ENCODE results near the gene GSE1. TPM values are rescaled to one million over a fixed set of nuclear protein-coding genes. Genes with fewer than 3 reads are reported as not detected.
"Not testable (repeated sequence)": the region's sequence is repeated elsewhere in the genome, so short reads cannot be mapped to it uniquely, and the experiment has no call there.

The GSE1 gene
- total RNA-seq, 8 experiments from 2014 or later = 13.0 to 63.2 (median 38.5) TPM

DNA sequence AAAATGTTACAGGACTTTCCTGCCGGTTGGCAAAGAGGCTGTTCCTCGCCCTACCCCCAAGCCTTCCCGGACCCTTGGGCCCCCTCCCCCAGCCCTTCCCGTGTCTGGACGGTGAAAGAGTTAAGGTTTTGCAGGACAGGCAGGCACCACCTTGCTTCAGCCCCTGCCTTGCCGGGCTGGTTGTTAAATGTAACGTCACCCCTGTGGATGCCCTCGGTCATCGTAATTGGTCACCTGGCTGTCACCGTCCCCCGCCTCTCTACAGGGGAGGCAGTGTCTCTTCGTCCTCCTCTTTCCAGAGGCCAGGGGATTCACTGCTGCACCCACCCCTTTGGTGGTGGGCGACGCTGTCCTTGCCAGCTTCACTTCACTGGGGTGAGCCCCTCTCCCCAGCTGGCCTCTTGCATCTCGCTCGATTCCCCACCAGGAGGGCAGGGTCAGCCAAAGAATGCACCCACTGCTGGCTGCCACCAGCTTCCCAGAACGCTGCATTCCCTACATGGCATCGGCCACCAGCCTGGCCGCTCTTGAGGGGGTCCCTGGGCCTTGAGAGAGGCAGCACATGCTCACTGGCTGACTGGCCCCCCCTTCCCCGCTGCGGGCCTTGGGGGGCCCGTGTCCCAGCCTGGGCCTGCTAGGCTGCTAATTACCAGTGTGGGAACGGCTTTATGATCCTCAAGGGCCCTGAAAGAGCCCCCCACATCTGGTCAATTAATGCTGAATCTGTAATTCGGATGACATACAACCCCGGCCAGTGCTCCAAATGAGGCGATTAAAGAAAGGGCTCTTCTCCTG lies 25.2 kb upstream of the GSE1 start:
- peak in 5 of 8 experiments; percentile 32 to 63 (median 42) for ATAC-seq (replicated peaks in 6 of 8)
- 17 to 90% (median 78%) methylated on average over 1 to 11 of the region's 26 CpGs; no CpG with 5 or more reads in 4 of the 10 experiments for WGBS, 10 experiments
- Histone ChIP-seq H3K27ac (peak overlapping the region; percentile 86 to 95), H3K4me1 (replicated peaks in 1 of 2) (peaks cover 86 to 87% of the 10 kb centered on the region in 2 donors), H3K4me3 (peak overlapping the region in 2 of 5 donors; percentile 2 to 3)
- in situ Hi-C loops (cut with MboI; ENCODE audit: low pct_unique_long_range_greater_than_20kb in 2 of 9, low sequenced_read_pairs in 9 of 9, unreplicated experiment in 9 of 9) = loop anchor here in 1 of 9 experiments (25.0 kb wide), 1 partner anchor 301 kb away; no protein-coding TSS in a partner anchor

DNA sequence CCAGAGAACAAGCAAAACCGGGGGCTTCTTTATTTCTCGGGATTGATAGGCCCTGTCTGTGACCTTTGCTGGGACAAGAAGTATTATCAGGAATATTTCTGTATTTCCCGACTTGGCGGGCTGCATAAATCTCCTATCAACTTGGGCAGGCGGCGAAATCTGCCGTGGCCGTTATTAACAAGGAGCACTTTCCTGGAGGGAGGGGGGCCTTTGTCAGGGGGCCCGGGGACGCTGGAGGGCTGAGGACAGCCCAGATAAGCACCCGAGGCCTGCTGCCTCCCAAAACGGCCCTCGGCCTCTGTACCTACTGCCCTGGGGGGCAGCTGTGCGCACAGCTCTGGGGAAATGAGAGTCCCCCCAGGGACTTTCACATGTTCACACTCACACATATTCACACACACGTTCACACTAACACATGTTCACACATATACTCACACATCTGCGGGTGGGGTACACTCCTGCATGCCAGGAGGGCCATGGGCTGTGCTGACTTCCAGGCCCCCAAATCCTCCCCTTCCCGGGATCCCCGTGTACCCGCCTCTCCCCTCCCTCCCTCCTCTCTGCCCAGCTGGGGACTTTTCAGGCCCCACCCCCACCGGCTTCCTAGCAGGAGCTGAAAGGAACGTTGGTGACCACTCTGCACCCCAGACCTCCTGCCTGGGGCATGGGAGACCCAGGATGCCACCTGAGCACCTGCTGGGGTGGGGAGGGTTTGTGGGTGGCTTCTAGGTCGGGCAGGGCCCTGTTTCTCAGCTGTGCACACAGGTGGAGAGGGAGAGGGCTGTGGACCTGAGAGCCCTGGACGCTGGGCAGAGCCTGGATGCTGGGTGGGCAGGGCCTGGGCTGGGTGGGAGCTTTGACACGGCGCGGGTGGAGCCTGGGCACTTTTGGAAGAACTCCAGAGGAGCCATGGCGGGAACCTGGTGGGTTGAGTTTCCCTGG lies 24.3 kb upstream of the GSE1 start:
- H3K4me3 ChIP-seq = peak overlapping the region in 2 of 5 donors; percentile 2 to 3
- H3K27ac ChIP-seq = peak overlapping the region; percentile 86 to 95
- in situ Hi-C loops (cut with MboI; ENCODE audit: low pct_unique_long_range_greater_than_20kb in 2 of 9, low sequenced_read_pairs in 9 of 9, unreplicated experiment in 9 of 9) = loop anchor here in 1 of 9 experiments (25.0 kb wide), 1 partner anchor 302 kb away; no protein-coding TSS in a partner anchor
- WGBS, 10 experiments = 93 to 100% (median 100%) methylated on average over 1 to 5 of the region's 27 CpGs; no CpG with 5 or more reads in 7 of the 10 experiments
- peak in 4 of 8 experiments; percentile 0 to 18 (median 10) for ATAC-seq (replicated peaks in 6 of 8)
- H3K4me1 ChIP-seq (replicated peaks in 1 of 2) = peaks cover 85 to 86% of the 10 kb centered on the region in 2 donors

- WGBS, 10 experiments = 85 to 100% (median 96%) methylated on average over 3 to 9 of the region's 20 CpGs
- Histone ChIP-seq H3K4me3 (no peak overlapping the region), H3K27ac (peak overlapping the region in 1 of 2 donors; percentile 95), H3K4me1 (replicated peaks in 1 of 2) (peaks cover 85 to 86% of the 10 kb centered on the region in 2 donors)
- ATAC-seq (replicated peaks in 6 of 8) = no peak
- in situ Hi-C loops (cut with MboI; ENCODE audit: low pct_unique_long_range_greater_than_20kb in 2 of 9, low sequenced_read_pairs in 9 of 9, unreplicated experiment in 9 of 9) = loop anchor here in 1 of 9 experiments (25.0 kb wide), 1 partner anchor 303 kb away; no protein-coding TSS in a partner anchor
Observed at GRCh38 chr16:85589688-85590505, 23.2 kb upstream of the GSE1 start.

DNA sequence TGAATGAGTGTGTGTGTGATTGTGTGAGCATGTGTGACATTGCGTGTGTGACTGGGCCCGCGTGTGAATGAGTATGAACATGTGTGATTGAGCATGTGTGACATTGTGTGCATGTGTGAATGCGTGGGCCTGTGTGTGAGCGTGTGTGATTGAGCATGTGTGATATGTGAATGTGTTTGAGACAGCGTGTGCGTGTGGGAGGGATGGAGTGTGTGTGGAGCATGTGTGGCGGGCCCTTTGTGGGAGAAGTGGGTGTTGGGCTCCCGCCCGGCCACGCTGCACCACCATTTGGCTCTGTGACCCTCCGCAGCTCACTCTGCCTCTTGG lies 22.7 kb upstream of the GSE1 start:
- no peak overlapping the region for H3K27ac ChIP-seq
- ATAC-seq (replicated peaks in 6 of 8) = no peak
- WGBS, 10 experiments = 80 to 100% (median 98%) methylated on average over 1 to 6 of the region's 12 CpGs; no CpG with 5 or more reads in 6 of the 10 experiments
- in situ Hi-C loops (cut with MboI; ENCODE audit: low pct_unique_long_range_greater_than_20kb in 2 of 9, low sequenced_read_pairs in 9 of 9, unreplicated experiment in 9 of 9) = loop anchor here in 1 of 9 experiments (25.0 kb wide), 1 partner anchor 303 kb away; no protein-coding TSS in a partner anchor
- H3K4me3 ChIP-seq = no peak overlapping the region
- H3K4me1 ChIP-seq (replicated peaks in 1 of 2) = peaks cover 85 to 86% of the 10 kb centered on the region in 2 donors

DNA sequence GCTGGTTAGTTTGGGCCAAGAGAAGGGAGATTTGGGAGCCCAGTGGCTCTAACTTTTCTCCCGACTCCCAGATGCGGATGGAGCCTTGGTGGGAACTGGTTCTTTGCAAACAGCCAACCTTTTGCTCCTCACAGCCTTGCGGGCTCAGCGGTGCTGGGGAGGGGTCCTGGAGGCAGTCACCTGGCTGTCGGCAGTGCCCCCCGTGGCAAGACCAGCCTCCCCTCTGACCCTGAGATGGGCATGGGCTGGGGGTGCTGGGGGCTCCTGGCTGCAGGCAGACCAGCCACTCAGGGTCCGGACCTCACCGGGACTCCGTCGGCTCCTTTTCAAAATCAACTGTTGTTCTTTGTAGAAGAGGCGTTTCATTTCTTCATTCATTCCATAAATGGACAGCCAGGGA lies 21.7 kb upstream of the GSE1 start:
- 80 to 100% (median 90%) methylated on average over 1 to 5 of the region's 11 CpGs; no CpG with 5 or more reads in 3 of the 10 experiments for WGBS, 10 experiments
- H3K4me3 ChIP-seq = no peak overlapping the region
- H3K27ac ChIP-seq = peak overlapping the region in 1 of 2 donors; percentile 59
- no peak for ATAC-seq (replicated peaks in 6 of 8)
- in situ Hi-C loops (cut with MboI; ENCODE audit: low pct_unique_long_range_greater_than_20kb in 2 of 9, low sequenced_read_pairs in 9 of 9, unreplicated experiment in 9 of 9) = loop anchor here in 1 of 9 experiments (25.0 kb wide), 1 partner anchor 304 kb away; no protein-coding TSS in a partner anchor
- peaks cover 81 to 83% of the 10 kb centered on the region in 2 donors for H3K4me1 ChIP-seq (replicated peaks in 1 of 2)

DNA sequence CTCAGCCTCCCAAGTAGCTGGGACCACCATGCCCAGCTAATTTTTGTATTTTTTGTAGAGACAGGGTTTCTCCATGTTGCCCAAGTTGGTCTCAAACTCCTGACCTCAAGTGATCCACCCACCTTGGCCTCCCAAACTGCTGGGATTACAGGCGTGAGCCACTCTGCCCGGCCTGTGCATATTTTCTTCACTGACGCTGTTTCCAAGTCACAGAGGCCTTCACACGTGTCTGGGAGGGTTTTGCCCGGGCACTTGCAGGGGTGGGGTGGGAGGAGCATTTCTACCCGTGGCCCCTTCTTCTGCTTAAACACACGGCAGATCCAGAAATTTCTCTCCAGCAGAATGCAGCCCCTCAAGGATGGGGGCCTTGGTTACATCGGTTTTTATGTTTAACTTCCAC lies 20.8 kb upstream of the GSE1 start:
- Histone ChIP-seq H3K27ac (peak overlapping the region; percentile 83 to 91), H3K4me1 (replicated peaks in 1 of 2) (peaks cover 72 to 76% of the 10 kb centered on the region in 2 donors)
- in situ Hi-C loops (cut with MboI; ENCODE audit: low pct_unique_long_range_greater_than_20kb in 2 of 9, low sequenced_read_pairs in 9 of 9, unreplicated experiment in 9 of 9) = loop anchor here in 1 of 9 experiments (25.0 kb wide), 1 partner anchor 305 kb away; no protein-coding TSS in a partner anchor
- not testable (repeated sequence) for H3K4me3 ChIP-seq
- WGBS, 10 experiments = 42 to 80% (median 61%) methylated on average over 2 to 6 of the region's 8 CpGs; no CpG with 5 or more reads in 5 of the 10 experiments
- ATAC-seq (replicated peaks in 6 of 8) = peak in 3 of 8 experiments; percentile 12 to 63 (median 63)

DNA sequence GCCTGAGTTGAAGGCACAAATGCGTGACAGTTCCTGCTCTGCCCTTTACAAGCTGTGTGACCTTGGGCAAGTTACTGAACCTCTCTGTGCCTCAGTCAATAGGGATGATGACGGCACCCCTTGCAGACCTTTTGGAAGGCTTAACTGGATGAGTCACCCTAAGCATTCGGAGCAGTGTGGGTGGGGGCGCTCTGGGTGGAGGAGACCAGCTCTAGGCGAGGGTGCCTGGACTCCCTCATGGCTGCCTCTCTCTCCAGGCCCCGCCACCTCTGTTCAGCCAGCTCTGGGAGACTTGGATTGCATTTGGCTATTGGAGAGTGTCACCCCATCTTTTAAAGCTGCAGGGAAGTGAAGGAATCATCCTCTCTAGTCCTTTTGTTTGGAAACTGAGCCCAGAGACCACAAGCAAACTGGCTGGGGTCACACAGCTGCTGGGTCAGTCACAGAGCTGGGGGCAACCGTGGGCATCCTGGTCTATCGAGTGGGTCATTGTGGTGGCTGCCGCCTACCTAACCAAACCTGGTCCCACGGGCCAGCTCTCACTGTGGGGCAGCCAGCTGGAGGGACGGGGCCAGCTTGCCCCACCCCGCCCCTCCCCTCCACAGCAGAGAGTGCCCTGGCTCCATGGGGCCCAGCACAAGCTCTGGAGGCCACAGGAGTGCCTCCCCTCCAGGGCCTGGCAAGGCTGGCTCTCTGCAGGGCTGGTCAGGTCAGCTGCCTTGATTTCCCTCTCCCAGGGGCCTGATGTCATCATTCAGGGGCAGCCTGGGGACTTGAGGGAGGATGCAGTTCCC lies 20.2 kb upstream of the GSE1 start:
- ATAC-seq (replicated peaks in 6 of 8) = peak in 3 of 8 experiments; percentile 59 to 94 (median 87)
- in situ Hi-C loops (cut with MboI; ENCODE audit: low pct_unique_long_range_greater_than_20kb in 2 of 9, low sequenced_read_pairs in 9 of 9, unreplicated experiment in 9 of 9) = loop anchor here in 1 of 9 experiments (25.0 kb wide), 1 partner anchor 306 kb away; no protein-coding TSS in a partner anchor
- WGBS, 10 experiments = 17 to 100% (median 100%) methylated on average over 1 to 3 of the region's 12 CpGs; no CpG with 5 or more reads in 5 of the 10 experiments

GRCh38 chr16:85593494-85594221 lies 19.5 kb upstream of the GSE1 start:
- Histone ChIP-seq H3K4me3 (peak overlapping the region in 2 of 5 donors; percentile 19 to 21), H3K27ac (peak overlapping the region; percentile 83 to 91), H3K4me1 (replicated peaks in 1 of 2) (peaks cover 58 to 62% of the 10 kb centered on the region in 2 donors)
- WGBS, 10 experiments = 13 to 96% (median 17%) methylated on average over 1 to 9 of the region's 21 CpGs; no CpG with 5 or more reads in 5 of the 10 experiments
- in situ Hi-C loops (cut with MboI; ENCODE audit: low pct_unique_long_range_greater_than_20kb in 2 of 9, low sequenced_read_pairs in 9 of 9, unreplicated experiment in 9 of 9) = loop anchor here in 1 of 9 experiments (25.0 kb wide), 1 partner anchor 306 kb away; no protein-coding TSS in a partner anchor
- peak in 7 of 8 experiments; percentile 22 to 83 (median 81) for ATAC-seq (replicated peaks in 6 of 8)

More for the DNA sequence above, 20.2 kb upstream of the GSE1 start:
- peaks cover 66 to 70% of the 10 kb centered on the region in 2 donors for H3K4me1 ChIP-seq (replicated peaks in 1 of 2)
- H3K27ac ChIP-seq = peak overlapping the region; percentile 83 to 91
- H3K4me3 ChIP-seq = no peak overlapping the region

- Histone ChIP-seq H3K4me1 (replicated peaks in 1 of 2) (peaks cover 57 to 61% of the 10 kb centered on the region in 2 donors), H3K27ac (peak overlapping the region; percentile 83 to 91), H3K4me3 (peak overlapping the region in 1 of 5 donors; percentile 19)
- peak in 5 of 8 experiments; percentile 6 to 22 (median 15) for ATAC-seq (replicated peaks in 6 of 8)
- in situ Hi-C loops (cut with MboI; ENCODE audit: low pct_unique_long_range_greater_than_20kb in 2 of 9, low sequenced_read_pairs in 9 of 9, unreplicated experiment in 9 of 9) = loop anchor here in 1 of 9 experiments (25.0 kb wide), 1 partner anchor 307 kb away; no protein-coding TSS in a partner anchor
- 47 to 100% (median 69%) methylated on average over 1 to 10 of the region's 24 CpGs; no CpG with 5 or more reads in 2 of the 10 experiments for WGBS, 10 experiments
Observed at GRCh38 chr16:85594273-85594977, 18.7 kb upstream of the GSE1 start.
